ENCODE measurements around the gene SEC22C.

- TF ChIP-seq CTCF (IDR thresholded peaks at IDR 0.05): no peak
- TF ChIP-seq POLR2A (IDR thresholded peaks at IDR 0.05): no peak
Observed at GRCh38 chr3:42612217-42612616, 30.4 kb upstream of the SEC22C start.

All from breast epithelium (tissue), 3 donors.